GM19467 (cell line): ENCODE results near the gene RTTN.
"Not testable (repeated sequence)": the region's sequence is repeated elsewhere in the genome, so short reads cannot be mapped to it uniquely, and the experiment has no call there.

ENCODE experiments used
- ATAC-seq: cut with Tn5 transposase; IDR thresholded peaks from one replicate; pipeline ENCODE4 v1.9.1; 2021; ENCODE audit warnings: mild to moderate bottlenecking, moderate library complexity; ENCODE audit not compliant: unreplicated experiment

Gene RTTN

GRCh38 chr18:70154591-70155194 lies 50.8 kb downstream of the RTTN start:
- no peak for ATAC-seq

- no peak for ATAC-seq
Measured at GRCh38 chr18:70151614-70152013, 53.9 kb downstream of the RTTN start.

DNA sequence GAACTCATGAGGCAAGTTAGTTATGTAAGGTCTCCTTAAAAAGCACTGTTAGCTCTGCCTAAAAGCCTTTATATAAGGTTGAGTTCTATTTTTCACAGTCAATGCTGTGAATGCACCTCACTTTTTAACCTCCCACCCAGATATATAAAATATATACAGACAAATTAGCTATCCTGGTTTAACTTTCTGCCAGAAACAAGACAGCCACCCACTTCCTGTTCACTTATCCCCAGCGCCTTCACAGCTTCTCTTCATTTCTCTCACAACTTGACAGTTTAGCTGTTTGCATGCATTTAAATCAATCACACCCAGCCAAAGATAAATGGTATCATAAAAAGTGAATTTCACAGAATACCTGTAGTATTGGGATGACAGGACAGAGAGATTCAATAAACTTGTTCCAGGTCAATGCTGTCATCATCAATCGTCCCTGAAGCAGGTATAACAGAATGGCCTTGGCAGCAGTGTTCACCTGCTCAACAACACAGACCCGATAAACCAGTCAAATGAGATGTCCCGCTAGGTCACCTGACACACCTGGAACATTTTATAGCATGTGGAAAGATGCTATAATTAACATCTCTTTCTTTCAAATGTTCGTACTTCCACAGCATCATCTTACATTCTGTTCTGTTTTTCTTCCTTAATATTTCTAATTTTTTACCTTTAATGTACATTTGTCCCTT lies 55.7 kb downstream of the RTTN start:
- no peak for ATAC-seq

DNA sequence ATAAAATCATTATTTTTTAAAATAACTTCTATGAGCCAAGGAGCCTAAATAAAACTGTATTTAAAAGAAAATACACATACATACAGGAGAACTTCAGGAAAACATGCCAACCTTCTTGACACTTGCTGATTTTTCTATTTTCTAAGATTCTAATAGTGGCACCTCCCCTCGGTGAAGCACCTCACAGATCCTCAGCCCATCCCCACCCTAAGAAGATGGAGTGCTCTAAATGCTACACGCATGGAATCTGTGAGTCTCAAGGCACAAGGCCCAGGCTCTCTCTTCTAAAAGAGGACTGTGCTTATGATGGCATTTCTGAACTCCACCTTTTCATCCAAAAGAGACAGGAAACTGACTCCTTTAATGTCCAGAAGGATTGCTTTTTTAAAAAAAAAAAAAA lies 56.3 kb downstream of the RTTN start:
- ATAC-seq: no peak

GRCh38 chr18:70148039-70148938 lies 57.2 kb downstream of the RTTN start:
- no peak for ATAC-seq

DNA sequence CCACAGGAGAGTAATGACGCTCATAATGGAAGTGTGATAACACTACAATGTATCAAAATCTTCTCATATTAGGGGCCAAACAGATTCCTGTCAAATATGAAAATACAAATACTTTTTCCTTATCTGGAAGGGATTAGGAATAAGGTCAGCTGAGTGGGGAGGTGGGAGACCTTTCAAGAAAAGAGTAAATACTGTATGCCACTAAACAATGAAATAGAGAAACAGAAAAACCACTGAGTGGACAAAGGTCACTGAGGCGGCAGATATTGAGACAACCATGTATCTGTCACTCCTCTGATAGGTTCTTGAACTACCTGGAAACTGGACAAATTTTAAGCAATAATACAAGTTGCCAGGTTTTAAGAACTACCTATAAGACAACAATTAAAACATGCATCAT lies 59.3 kb downstream of the RTTN start:
- no peak for ATAC-seq

- no peak for ATAC-seq
Measured at GRCh38 chr18:70142001-70142400, 63.5 kb downstream of the RTTN start.

DNA sequence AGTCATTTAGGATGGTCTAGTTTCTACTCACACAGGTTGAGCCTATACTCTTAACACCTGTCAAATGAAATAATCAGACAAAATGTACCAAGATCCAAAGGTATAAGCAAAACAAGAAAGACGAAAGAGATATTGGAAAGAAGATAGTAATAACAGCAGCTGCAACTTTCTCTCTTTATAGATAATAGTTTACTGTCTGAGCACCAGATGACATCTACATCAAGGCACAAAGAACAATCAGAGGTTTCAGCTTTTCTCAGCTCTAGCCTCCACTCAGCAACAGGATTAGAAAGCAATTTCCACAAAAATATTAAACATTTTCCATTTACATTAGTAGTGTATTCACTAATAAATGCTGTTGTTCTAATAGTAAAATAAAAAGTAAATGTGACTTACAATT lies 66.3 kb downstream of the RTTN start:
- ATAC-seq: no peak

GRCh38 chr18:70135604-70136003 lies 69.9 kb downstream of the RTTN start:
- no peak for ATAC-seq

DNA sequence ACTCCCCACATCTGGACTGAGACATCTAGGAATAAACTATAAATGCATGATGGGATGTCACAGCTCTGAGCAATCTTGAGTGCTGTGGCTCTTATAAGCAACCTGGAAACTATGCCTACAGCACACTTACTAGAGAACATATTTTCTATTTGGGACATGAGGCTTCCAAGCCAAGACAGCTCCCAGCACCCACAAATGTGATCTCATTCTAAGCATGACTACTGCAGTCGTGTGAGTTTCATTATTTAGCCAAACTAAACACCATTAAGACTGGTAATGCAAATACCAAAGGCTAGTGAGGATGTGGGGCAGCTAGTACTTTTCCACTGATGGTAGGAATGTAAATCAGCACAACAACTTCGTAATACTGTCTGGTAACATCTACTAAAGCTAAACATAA lies 72.5 kb downstream of the RTTN start:
- no peak for ATAC-seq

GRCh38 chr18:70128271-70128670 lies 77.2 kb downstream of the RTTN start:
- no peak for ATAC-seq

- ATAC-seq: no peak
Measured at GRCh38 chr18:70127359-70127758, 78.1 kb downstream of the RTTN start.

DNA sequence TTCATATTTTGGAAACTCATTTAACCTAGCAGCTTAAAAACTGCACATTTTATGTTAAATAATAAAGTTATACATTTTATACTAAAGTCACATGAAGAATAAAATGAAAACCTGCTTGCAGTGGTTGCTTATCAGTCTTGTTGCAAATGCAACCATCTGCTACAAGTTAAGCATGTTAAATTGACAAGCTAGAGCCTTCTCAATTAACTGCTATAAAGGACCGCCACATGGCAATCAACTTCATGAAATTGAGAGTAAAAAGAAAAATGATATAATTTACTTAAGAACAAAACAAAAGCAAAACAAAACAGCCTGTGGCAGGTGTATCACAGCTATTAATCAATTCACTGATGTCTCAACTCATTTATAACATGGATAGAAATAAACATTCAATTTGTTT lies 78.7 kb downstream of the RTTN start:
- ATAC-seq: no peak

GRCh38 chr18:70124139-70124538 lies 81.3 kb downstream of the RTTN start:
- no peak for ATAC-seq

DNA sequence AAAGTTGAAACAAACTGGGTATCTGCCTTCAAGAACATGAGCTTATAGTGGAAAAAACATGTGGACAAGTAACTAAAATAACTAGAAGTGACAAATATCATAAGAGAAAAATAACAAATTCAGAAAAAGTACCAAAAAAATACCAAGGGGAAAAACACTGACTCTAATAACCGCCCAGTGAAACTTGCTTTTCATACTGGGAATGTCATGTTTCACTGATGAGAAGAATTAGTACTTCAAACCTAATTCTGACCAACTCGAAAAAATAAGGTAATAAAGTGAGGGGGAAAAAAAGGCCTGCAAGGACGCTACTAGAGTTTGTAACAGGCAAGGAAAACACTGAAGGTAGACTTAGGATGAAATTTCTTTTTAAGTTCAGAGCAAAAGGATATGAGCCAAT lies 83.6 kb downstream of the RTTN start:
- no peak for ATAC-seq

GRCh38 chr18:70116949-70117348 lies 88.5 kb downstream of the RTTN start:
- ATAC-seq: no peak

DNA sequence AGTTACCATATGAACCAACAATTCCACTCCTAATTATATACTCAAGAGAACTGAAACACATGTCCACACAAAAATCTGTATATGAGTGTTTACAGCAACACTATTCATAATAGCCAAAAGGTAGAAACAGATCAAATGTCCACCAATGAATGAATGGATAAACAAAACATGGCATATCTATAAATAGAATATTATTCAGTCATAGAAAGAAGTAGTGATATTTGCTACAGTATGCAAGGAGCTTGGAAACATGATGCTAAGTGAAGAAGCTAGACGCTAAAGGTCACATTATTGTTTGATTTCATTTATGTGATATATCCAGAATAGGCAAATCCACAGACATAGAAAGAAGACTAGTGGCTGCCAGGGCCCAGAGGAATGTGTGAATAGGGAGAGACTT lies 92.0 kb downstream of the RTTN start:
- no peak for ATAC-seq

GRCh38 chr18:70110678-70111077 lies 94.8 kb downstream of the RTTN start:
- ATAC-seq: no peak

DNA sequence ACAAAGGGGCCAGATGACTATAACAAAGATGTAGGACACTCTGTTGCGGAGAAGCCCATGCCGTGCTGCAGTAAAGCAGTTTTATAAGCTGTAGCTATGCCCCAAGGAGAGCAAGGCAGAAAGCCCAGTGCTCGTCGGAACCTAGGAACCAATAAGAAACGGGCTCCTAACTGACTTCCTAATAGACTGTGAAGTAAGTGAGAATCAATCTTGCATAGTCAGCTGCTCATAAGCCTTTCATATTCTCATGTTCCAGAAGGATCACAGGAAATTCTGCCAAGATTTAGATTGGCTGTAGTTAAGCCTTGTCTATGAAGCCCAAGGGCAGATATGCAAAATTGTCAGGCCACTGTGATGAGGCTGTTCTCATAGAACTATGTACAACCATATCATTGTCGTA lies 98.4 kb downstream of the RTTN start:
- no peak for ATAC-seq

GRCh38 chr18:70102854-70103253 lies 102.6 kb downstream of the RTTN start:
- ATAC-seq: not testable (repeated sequence)

DNA sequence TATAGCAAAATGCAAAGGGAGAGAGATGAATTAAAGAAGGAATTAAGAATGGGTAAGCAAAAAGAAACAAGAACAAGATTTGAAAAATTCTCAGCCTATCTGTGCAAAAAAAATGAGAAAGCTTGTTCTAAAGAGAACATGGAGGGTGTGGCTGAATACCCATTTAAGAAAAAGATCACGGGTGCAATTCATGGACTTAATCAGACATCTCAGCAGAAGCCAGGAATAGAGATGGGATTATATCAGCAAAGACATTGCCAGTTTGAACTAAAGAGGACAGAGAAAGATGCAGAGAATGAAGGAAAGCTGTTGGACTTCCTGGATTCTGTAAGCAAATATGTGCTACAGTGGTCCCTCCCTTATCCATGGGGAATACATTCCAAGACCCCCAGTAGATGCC lies 115.6 kb downstream of the RTTN start:
- ATAC-seq: no peak

DNA sequence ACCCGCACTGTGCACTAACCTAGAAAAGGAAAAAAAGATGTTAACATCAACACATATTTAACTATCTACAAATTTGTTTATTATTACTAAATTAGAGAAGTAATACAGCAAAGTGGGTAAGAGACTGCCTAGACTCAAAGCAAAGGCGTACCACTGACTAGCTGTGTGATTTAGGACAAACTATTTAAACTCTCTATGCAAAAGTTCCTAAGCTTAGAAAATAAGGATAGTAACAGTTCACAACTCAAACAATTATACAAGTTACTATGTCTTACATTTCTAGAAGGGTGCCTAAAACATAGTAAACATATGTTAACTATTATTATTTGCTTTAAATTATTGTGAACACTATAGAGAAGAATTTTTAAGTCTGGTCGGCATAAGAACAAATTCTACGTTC lies 119.4 kb downstream of the RTTN start:
- ATAC-seq: no peak
